ENCODE results near the gene FGGY. TPM values are rescaled to one million over a fixed set of nuclear protein-coding genes. Genes with fewer than 3 reads are reported as not detected.
A peak's percentile ranks its signal among the peaks of the same experiment; 100 is the strongest.

FGGY gene
- total RNA-seq, 4 donors from 2014 or later, result 20.6 to 138 (median 32.8) TPM

- H3K9me3 ChIP-seq, result no peaks in the 10 kb centered on the region
- peak overlapping the region in 1 of 2 donors; percentile 66 for H3K27ac ChIP-seq
- no peaks in the 10 kb centered on the region for H3K4me1 ChIP-seq
- TF ChIP-seq POLR2A (IDR thresholded peaks at IDR 0.05), result no peak
- no peak for TF ChIP-seq CTCF (IDR thresholded peaks at IDR 0.05)
- intact Hi-C loops (cut with DNase I; ENCODE audit: low total_unique reads), result no loop called here
- no peak overlapping the region for H3K4me3 ChIP-seq
- no peak for DNase-seq
- no peaks in the 10 kb centered on the region for H3K27me3 ChIP-seq
- H3K36me3 ChIP-seq, result no peaks in the 10 kb centered on the region
Measured at GRCh38 chr1:59317780-59318179, 20.9 kb downstream of the FGGY start.

- no peak overlapping the region for H3K27ac ChIP-seq
- H3K36me3 ChIP-seq, result no peaks in the 10 kb centered on the region
- H3K4me3 ChIP-seq, result no peak overlapping the region
- H3K4me1 ChIP-seq, result no peaks in the 10 kb centered on the region
- no peaks in the 10 kb centered on the region for H3K9me3 ChIP-seq
- H3K27me3 ChIP-seq, result no peaks in the 10 kb centered on the region
- intact Hi-C loops (cut with DNase I; ENCODE audit: low total_unique reads), result no loop called here
- no peak for TF ChIP-seq POLR2A (IDR thresholded peaks at IDR 0.05)
- no peak for TF ChIP-seq CTCF (IDR thresholded peaks at IDR 0.05)
- DNase-seq, result no peak
Measured at GRCh38 chr1:59318271-59318860, 21.5 kb downstream of the FGGY start.

GRCh38 chr1:59322394-59322793 lies 25.5 kb downstream of the FGGY start:
- Histone ChIP-seq H3K27me3 (no peaks in the 10 kb centered on the region), H3K4me1 (no peaks in the 10 kb centered on the region), H3K36me3 (no peaks in the 10 kb centered on the region), H3K4me3 (no peak overlapping the region), H3K27ac (no peak overlapping the region), H3K9me3 (no peaks in the 10 kb centered on the region)
- DNase-seq, result no peak
- TF ChIP-seq CTCF (IDR thresholded peaks at IDR 0.05) (no peak), POLR2A (IDR thresholded peaks at IDR 0.05) (no peak)
- intact Hi-C loops (cut with DNase I; ENCODE audit: low total_unique reads), result no loop called here

- no peak for DNase-seq
- H3K4me3 ChIP-seq, result no peak overlapping the region
- H3K4me1 ChIP-seq, result no peaks in the 10 kb centered on the region
- no peaks in the 10 kb centered on the region for H3K27me3 ChIP-seq
- intact Hi-C loops (cut with DNase I; ENCODE audit: low total_unique reads), result no loop called here
- no peak overlapping the region for H3K27ac ChIP-seq
- H3K36me3 ChIP-seq, result no peaks in the 10 kb centered on the region
- no peak for TF ChIP-seq POLR2A (IDR thresholded peaks at IDR 0.05)
- TF ChIP-seq CTCF (IDR thresholded peaks at IDR 0.05), result no peak
- H3K9me3 ChIP-seq, result no peaks in the 10 kb centered on the region
Measured at GRCh38 chr1:59322814-59323213, 25.9 kb downstream of the FGGY start.

GRCh38 chr1:59323879-59324278 lies 27.0 kb downstream of the FGGY start:
- Histone ChIP-seq H3K4me3 (no peak overlapping the region), H3K9me3 (no peaks in the 10 kb centered on the region), H3K27ac (no peak overlapping the region), H3K4me1 (no peaks in the 10 kb centered on the region), H3K36me3 (no peaks in the 10 kb centered on the region), H3K27me3 (no peaks in the 10 kb centered on the region)
- no peak for TF ChIP-seq POLR2A (IDR thresholded peaks at IDR 0.05)
- no peak for TF ChIP-seq CTCF (IDR thresholded peaks at IDR 0.05)
- DNase-seq, result no peak
- intact Hi-C loops (cut with DNase I; ENCODE audit: low total_unique reads), result no loop called here

Data from uterus (tissue), 4 donors.